LNCAP (cell line): ENCODE measurements around the gene LAMTOR4.
A peak's percentile ranks its signal among the peaks of the same experiment; 100 is the strongest.

Source experiments
- TF ChIP-seq, protein P1 (sequence below): fragments of 450-650 bp; IDR thresholded peaks from 2 replicates; pipeline ENCODE4 v1.5.1; 2017; ENCODE audit warnings: mild to moderate bottlenecking

LAMTOR4 gene

DNA sequence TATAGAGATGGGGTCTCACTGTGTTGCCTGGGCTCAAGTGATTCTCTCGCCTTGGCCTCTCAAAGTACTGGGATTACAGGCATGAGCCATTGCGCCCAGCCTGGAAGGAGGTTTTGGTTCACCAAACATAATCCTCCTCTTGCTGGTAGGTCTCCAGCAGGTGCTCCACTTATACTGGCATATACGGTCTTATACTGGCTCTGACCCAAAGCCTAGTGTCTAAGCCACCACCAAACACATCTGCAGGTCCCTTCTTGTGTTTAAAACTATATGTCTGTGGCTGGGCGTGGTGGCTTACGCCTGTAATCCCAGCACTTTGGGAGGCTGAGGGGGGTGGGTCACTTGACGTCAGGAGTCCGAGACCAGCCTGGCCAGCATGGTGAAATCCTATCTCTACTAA, 16.6 kb upstream of the LAMTOR4 start:
- TF ChIP-seq, protein P1, sequence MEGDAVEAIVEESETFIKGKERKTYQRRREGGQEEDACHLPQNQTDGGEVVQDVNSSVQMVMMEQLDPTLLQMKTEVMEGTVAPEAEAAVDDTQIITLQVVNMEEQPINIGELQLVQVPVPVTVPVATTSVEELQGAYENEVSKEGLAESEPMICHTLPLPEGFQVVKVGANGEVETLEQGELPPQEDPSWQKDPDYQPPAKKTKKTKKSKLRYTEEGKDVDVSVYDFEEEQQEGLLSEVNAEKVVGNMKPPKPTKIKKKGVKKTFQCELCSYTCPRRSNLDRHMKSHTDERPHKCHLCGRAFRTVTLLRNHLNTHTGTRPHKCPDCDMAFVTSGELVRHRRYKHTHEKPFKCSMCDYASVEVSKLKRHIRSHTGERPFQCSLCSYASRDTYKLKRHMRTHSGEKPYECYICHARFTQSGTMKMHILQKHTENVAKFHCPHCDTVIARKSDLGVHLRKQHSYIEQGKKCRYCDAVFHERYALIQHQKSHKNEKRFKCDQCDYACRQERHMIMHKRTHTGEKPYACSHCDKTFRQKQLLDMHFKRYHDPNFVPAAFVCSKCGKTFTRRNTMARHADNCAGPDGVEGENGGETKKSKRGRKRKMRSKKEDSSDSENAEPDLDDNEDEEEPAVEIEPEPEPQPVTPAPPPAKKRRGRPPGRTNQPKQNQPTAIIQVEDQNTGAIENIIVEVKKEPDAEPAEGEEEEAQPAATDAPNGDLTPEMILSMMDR = no peak

DNA sequence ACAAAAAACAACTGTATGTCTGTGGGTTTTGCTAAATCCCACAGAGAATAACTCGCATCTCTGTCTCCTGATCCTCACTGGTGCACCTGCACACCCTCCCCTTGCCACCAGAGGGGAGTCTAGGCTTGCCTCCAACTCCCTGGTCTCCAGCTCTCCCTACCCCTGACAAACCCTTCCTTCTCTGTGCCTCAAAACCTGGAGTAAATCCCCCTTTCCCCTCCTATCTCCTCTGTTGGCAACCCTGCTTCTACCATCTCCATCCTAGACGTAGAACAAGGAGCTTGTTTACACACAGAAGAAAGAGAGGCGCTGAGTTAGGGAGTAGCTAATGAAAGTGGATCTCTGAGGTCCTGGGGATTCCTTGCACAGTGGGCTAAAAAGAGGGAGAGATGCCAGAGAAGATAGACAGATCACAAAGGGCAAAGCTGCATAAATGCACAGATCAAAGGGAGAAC, 16.0 kb upstream of the LAMTOR4 start:
- TF ChIP-seq, protein P1 = peak; percentile 71

DNA sequence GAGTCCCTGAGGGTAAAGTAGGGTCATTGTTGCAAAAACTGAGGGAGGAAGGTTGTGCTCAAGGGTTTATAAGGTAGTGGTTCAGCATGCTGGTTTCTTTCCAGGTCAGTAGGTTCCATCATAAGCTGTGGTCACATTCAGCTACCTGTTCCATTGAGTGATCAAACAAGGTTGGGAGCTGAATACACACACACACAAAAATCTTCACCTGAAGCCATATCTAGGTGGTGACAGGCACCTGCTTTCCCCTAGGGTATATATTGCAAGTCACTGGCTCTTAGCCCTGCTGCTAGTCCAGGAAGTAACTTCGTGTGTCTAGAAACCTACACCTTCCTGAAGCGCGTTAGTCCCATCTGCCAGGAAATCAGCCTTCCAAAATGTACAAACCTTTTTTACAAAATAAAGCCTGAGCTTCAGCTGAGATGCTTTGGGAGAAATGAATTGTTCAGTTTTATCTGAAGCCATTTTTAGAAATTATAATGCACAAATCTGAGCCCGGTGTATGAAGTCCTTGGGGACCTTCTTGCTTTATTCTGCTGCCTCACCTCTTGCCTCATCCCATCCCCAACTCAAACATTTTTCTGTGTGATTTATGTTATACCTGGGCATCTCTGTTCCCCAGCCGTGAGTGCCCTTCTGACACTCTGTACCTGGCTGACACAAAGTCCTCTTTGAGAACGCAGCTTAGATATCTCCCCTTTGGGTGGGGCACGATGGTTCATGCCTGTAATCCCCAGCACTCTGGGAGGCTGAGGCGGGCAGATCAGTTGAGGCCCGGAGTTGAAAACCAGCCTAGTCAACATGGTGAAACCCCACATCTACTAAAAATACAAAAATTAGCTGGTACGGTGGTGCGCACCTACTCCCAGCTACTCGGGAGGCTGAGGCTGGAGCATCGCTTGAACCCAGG, 10.6 kb upstream of the LAMTOR4 start:
- TF ChIP-seq, protein P1 = no peak

DNA sequence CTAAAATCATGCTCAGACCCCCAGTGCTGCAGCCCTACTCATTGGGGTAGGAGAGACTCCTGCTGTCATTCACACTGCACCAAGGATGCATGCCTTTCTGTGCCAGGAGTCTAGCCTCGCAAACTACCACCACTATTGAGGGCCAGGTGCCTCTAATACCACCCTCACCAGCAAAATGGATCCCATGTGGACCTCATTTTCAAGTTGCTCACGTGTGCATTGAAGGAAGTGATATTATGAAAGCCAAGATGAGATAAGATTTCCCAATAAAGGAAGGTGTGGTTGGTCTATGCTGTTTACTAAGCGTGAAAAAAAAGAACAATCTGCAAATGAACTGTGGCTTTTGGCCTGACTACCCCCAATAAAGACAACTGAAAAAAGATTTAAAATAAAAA, 7.2 kb upstream of the LAMTOR4 start:
- TF ChIP-seq, protein P1 = no peak

DNA sequence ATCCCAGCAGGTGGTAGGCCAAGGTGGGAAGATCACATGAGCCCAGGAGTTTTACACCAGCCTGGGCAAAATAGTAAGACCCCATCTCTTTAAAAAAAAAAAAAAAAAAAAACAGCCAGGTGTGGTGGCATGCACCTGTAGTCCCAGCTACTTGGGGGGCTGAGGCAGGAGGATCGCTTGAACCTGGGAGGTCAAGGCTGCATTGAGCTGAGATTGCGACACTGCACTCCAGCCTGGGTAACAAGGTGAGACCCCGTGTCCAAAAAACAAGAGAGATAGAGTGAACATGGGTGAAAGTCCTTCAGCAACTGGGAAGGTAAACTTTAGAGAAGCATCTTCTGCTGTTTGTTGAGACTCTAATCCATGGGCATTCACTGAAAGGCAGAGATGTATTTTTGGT, 6.3 kb upstream of the LAMTOR4 start:
- TF ChIP-seq, protein P1 = no peak

DNA sequence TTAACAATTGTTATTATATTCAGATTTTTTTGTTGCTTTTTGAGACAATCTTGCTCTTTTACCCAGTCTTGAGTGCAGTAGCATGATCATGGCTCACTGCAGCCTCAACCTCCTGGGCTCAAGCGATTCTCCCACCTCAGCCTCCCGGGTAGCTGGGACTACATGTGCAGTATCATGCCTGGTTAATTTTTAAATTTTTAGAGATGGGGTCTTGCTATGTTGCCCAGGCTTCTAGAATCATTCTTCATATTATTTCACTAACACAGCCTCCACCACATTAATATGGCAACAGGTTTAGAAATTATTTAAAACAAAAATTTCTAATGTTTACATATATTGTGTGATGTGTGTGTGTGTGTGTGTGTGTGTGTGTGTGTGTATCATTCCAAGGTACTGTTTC, 1.4 kb upstream of the LAMTOR4 start:
- TF ChIP-seq, protein P1 = no peak

DNA sequence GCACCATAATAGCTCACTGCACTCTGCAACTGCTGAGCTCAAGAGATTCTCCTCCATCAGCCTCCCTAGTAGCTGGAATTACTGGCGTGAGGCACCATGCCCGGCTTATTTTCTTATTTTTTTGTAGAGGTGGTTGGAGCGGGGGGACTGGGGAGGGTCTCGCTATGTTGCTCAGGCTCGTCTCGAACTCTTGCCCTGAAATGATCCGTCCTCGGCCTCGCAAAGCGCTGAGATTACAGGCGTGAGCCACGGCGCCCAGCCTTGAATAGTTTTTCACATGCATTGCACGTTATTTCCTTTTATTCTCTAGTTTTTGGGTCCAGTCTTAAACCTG, 526 bp upstream of the LAMTOR4 start:
- TF ChIP-seq, protein P1 = no peak

DNA sequence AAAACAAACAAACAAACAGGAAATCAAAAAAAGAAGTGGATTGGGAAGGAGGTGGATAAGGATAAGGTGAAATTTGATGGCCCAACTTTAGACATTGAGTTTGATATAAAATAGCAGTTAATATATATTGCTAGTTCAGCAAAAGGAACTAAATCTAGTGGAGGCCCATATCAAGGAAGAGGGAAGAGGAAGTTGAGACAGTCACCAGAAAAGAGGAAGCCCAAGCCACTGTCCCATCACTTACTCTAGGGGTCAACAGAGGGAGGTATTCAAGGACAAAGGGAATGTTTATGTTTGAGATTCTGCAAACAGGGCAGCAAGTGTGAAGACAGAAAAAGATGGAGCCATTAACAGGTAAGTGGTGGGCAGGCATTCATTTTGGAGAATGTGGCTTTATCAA, 3.7 kb downstream of the LAMTOR4 start:
- TF ChIP-seq, protein P1 = no peak
